GM10248 (cell line): Measurements from ENCODE around the gene GBF1.

Source experiments
- CTCF ChIA-PET: fragments of 300-600 bp; sonication (Branson Sonifier 250); formaldehyde crosslinking; extraction: SDS; loops from one replicate; lab custom pipeline; 2021; ENCODE audit warnings: antibody characterized with exemption; lab: Yijun Ruan, JAX
- POLR2A ChIA-PET: fragments of 350-650 bp; sonication (Branson Sonifier 250); formaldehyde crosslinking; extraction: SDS; loops from one replicate; lab custom pipeline; 2020; ENCODE audit warnings: antibody characterized with exemption; lab: Yijun Ruan, JAX
- DNase-seq: peaks from one replicate; pipeline ENCODE4 v3.0.0; 2012; ENCODE audit errors: extremely low spot score
- CTCF ChIP-seq: IDR thresholded peaks from 2 replicates; pipeline ENCODE4 v1.5.1; 2012; ENCODE audit warnings: mild to moderate bottlenecking, low read depth; ENCODE audit errors: extremely low read depth, missing control alignments, control extremely low read depth

The GBF1 gene

GRCh38 chr10:102412293-102412692 lies 167.0 kb downstream of the GBF1 start:
- POLR2A ChIA-PET: no interaction called here

GRCh38 chr10:102413053-102413705 lies 167.8 kb downstream of the GBF1 start:
- TF ChIP-seq CTCF: no peak
- POLR2A ChIA-PET: no interaction called here
- peak; percentile 71 for DNase-seq
- CTCF ChIA-PET: interaction anchor here (0.9 to 5.5 kb wide), 7 partner anchors 8 to 183 kb away, joined by 3 to 61 read pairs (median 10); partner anchors contain the start of genes FBXL15 and NFKB2

More at GRCh38 chr10:102412293-102412692, 167.0 kb downstream of the GBF1 start:
- CTCF ChIA-PET: interaction anchor here (1.0 to 5.5 kb wide), 7 partner anchors 9 to 181 kb away, joined by 3 to 61 read pairs (median 10); partner anchors contain the start of genes FBXL15 and NFKB2
- DNase-seq: no peak
- TF ChIP-seq CTCF: no peak

- DNase-seq: no peak
- no peak for TF ChIP-seq CTCF
- CTCF ChIA-PET: interaction anchor here (0.9 to 5.5 kb wide), 5 partner anchors 8 to 184 kb away, joined by 3 to 61 read pairs (median 10); partner anchors contain the start of genes FBXL15 and NFKB2
- POLR2A ChIA-PET: interaction anchor here (0.6 kb wide), 1 partner anchor 28 kb away, joined by 6 read pairs; no protein-coding TSS in a partner anchor
Observed at GRCh38 chr10:102413806-102414561, 168.7 kb downstream of the GBF1 start.

- no peak for TF ChIP-seq CTCF
- no peak for DNase-seq
- CTCF ChIA-PET: interaction anchor here (0.7 to 1.6 kb wide), 7 partner anchors 9 to 185 kb away, joined by 3 to 15 read pairs (median 4); no protein-coding TSS in a partner anchor
- POLR2A ChIA-PET: interaction anchor here (0.9 kb wide), 1 partner anchor 16 kb away, joined by 3 read pairs; no protein-coding TSS in a partner anchor
Observed at GRCh38 chr10:102414749-102415148, 169.4 kb downstream of the GBF1 start.

- CTCF ChIA-PET: interaction anchor here (1.1 to 1.6 kb wide), 5 partner anchors 11 to 186 kb away, joined by 3 to 5 read pairs (median 4); no protein-coding TSS in a partner anchor
- no peak for TF ChIP-seq CTCF
- no peak for DNase-seq
- POLR2A ChIA-PET: no interaction called here
Observed at GRCh38 chr10:102416283-102416682, 171.0 kb downstream of the GBF1 start.

- DNase-seq: no peak
- ChIA-PET POLR2A (no interaction called here), CTCF (interaction anchor here (1.3 to 2.1 kb wide), 2 partner anchors 13 to 186 kb away, joined by 4 to 6 read pairs; no protein-coding TSS in a partner anchor)
- TF ChIP-seq CTCF: no peak
Observed at GRCh38 chr10:102416695-102417094, 171.4 kb downstream of the GBF1 start.
